Caco-2 (cell line): ENCODE data around the gene PRTN3. TPM values are rescaled to one million over a fixed set of nuclear protein-coding genes. Genes with fewer than 3 reads are reported as not detected.

Source experiments
- BruUV-seq: library from RNA; stranded (reverse); fragments of 400-500 nt; replicated peaks from 2 replicates; lab custom pipeline; 2021; lab: Mats Ljungman, UMichigan
- CTCF ChIA-PET: fragments of 300-600 bp; sonication (Branson Sonifier 250); formaldehyde crosslinking; loops from one replicate; lab custom pipeline; 2022; ENCODE audit warnings: antibody characterized with exemption; lab: Charles Lee
- POLR2A ChIA-PET: fragments of 300-600 bp; sonication (Branson Sonifier 250); formaldehyde crosslinking; loops from one replicate; lab custom pipeline; 2022; ENCODE audit warnings: antibody characterized with exemption; lab: Charles Lee
- DNase-seq, 2 experiments: peaks; one replicate each; pipeline versions ENCODE4 v3.0.0 to v3.0.0-alpha.2; 2020 to 2022
- H3K27me3 ChIP-seq: replicated peaks from 2 replicates; pipeline ENCODE4 v1.6.0; 2011; ENCODE audit warnings: low read length; ENCODE audit not compliant: control insufficient read depth, insufficient read depth
- H3K36me3 ChIP-seq: 2 replicates; pipeline ENCODE4 v1.5.1; 2011; ENCODE audit warnings: low read length; ENCODE audit not compliant: control insufficient read depth, insufficient read depth
- H3K4me1 ChIP-seq: fragments of 250-450 bp; sonication (Bioruptor Pico); 2 replicates; pipeline ENCODE4 v1.5.1; 2020; ENCODE audit warnings: mild to moderate bottlenecking
- H3K4me3 ChIP-seq: 2 replicates; pipeline ENCODE4 v1.5.1; 2011; ENCODE audit warnings: low read depth, mild to moderate bottlenecking, control low read depth, low read length
- H3K9me3 ChIP-seq: fragments of 250-450 bp; sonication (Bioruptor Pico); 2 replicates; pipeline ENCODE4 v1.5.1; 2020; ENCODE audit warnings: mild to moderate bottlenecking, moderate library complexity
- H3K27ac Mint-ChIP-seq: one replicate; pipeline ENCODE4 v1.8.0; 2022; ENCODE audit warnings: mixed read lengths; ENCODE audit not compliant: unreplicated experiment
- H3K27me3 Mint-ChIP-seq: one replicate; pipeline ENCODE4 v1.8.0; 2022; ENCODE audit warnings: mixed read lengths; ENCODE audit not compliant: insufficient read depth, unreplicated experiment
- H3K36me3 Mint-ChIP-seq: one replicate; pipeline ENCODE4 v1.8.0; 2022; ENCODE audit warnings: mild to moderate bottlenecking, mixed read lengths; ENCODE audit not compliant: insufficient read depth, unreplicated experiment
- H3K4me1 Mint-ChIP-seq: one replicate; pipeline ENCODE4 v1.8.0; 2022; ENCODE audit warnings: low read depth, mixed read lengths; ENCODE audit not compliant: unreplicated experiment
- H3K4me3 Mint-ChIP-seq: one replicate; pipeline ENCODE4 v1.8.0; 2022; ENCODE audit warnings: mild to moderate bottlenecking, moderate library complexity, mixed read lengths; ENCODE audit not compliant: unreplicated experiment
- H3K9me3 Mint-ChIP-seq: one replicate; pipeline ENCODE4 v1.8.0; 2022; ENCODE audit warnings: mixed read lengths; ENCODE audit not compliant: unreplicated experiment
- intact Hi-C: fragments of 100-400 bp; cut with micrococcal nuclease; formaldehyde crosslinking; loops from one replicate; pipeline ENCODE4 v1.10.0; 2022; ENCODE audit not compliant: unreplicated experiment
- total RNA-seq: library from RNA; stranded (reverse); gene quantifications from 2 replicates; pipeline ENCODE4 v1.2.3, GENCODE V29; 2022
- TF ChIP-seq, protein P1 (sequence below), 2 experiments: fragments of 200-600 bp in 1 of 2; IDR thresholded peaks; 1 replicate in 1 of 2; 2 replicates in 1 of 2; pipeline versions ENCODE4 v1.5.1 to v1.8.0; 2011 to 2022; ENCODE audit warnings: antibody characterized with exemption in 1 of 2, control low read depth in 1 of 2, inconsistent platforms in 1 of 2, low read depth in 1 of 2, low read length in 1 of 2, mild to moderate bottlenecking in 1 of 2, moderate library complexity in 1 of 2; ENCODE audit not compliant: insufficient read depth in 1 of 2, severe bottlenecking in 1 of 2, unreplicated experiment in 1 of 2

PRTN3 gene
- total RNA-seq, 1 experiment from 2014 or later: 0.29 TPM

DNA sequence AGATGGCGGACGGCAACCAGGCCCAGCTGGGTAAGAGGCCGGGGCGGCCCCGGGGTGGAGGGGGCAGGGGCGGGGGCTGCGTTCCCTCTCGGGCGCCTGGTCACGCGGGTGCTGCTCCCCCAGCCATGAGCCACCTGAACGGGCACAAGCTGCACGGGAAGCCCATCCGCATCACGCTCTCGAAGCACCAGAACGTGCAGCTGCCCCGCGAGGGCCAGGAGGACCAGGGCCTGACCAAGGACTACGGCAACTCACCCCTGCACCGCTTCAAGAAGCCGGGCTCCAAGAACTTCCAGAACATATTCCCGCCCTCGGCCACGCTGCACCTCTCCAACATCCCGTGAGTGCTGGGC, 32.4 kb upstream of the PRTN3 start:
- Histone ChIP-seq H3K4me1 (no peaks in the 10 kb centered on the region), H3K36me3 (peaks cover 12% of the 10 kb centered on the region), H3K9me3 (no peaks in the 10 kb centered on the region), H3K27me3 (no peaks in the 10 kb centered on the region), H3K4me3 (no peak overlapping the region)
- TF ChIP-seq, protein P1, sequence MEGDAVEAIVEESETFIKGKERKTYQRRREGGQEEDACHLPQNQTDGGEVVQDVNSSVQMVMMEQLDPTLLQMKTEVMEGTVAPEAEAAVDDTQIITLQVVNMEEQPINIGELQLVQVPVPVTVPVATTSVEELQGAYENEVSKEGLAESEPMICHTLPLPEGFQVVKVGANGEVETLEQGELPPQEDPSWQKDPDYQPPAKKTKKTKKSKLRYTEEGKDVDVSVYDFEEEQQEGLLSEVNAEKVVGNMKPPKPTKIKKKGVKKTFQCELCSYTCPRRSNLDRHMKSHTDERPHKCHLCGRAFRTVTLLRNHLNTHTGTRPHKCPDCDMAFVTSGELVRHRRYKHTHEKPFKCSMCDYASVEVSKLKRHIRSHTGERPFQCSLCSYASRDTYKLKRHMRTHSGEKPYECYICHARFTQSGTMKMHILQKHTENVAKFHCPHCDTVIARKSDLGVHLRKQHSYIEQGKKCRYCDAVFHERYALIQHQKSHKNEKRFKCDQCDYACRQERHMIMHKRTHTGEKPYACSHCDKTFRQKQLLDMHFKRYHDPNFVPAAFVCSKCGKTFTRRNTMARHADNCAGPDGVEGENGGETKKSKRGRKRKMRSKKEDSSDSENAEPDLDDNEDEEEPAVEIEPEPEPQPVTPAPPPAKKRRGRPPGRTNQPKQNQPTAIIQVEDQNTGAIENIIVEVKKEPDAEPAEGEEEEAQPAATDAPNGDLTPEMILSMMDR (IDR thresholded peaks at IDR 0.05; ENCODE audit: insufficient read depth in 1 of 2, low read depth in 1 of 2, low read length in 1 of 2, severe bottlenecking in 1 of 2, unreplicated experiment in 1 of 2): no peak
- ChIA-PET POLR2A (interaction anchor here (0.6 kb wide), 1 partner anchor 266 kb away, joined by 5 read pairs; no protein-coding TSS in a partner anchor), CTCF (no interaction called here)
- no peaks in the 10 kb centered on the region for H3K9me3 Mint-ChIP-seq
- no peak for DNase-seq
- no peaks in the 10 kb centered on the region for H3K27me3 Mint-ChIP-seq
- H3K4me3 Mint-ChIP-seq: no peak overlapping the region
- intact Hi-C loops: no loop called here
- BruUV-seq: no TSS peak
- no peaks in the 10 kb centered on the region for H3K4me1 Mint-ChIP-seq
- no peak overlapping the region for H3K27ac Mint-ChIP-seq
- peaks cover 90% of the 10 kb centered on the region for H3K36me3 Mint-ChIP-seq

DNA sequence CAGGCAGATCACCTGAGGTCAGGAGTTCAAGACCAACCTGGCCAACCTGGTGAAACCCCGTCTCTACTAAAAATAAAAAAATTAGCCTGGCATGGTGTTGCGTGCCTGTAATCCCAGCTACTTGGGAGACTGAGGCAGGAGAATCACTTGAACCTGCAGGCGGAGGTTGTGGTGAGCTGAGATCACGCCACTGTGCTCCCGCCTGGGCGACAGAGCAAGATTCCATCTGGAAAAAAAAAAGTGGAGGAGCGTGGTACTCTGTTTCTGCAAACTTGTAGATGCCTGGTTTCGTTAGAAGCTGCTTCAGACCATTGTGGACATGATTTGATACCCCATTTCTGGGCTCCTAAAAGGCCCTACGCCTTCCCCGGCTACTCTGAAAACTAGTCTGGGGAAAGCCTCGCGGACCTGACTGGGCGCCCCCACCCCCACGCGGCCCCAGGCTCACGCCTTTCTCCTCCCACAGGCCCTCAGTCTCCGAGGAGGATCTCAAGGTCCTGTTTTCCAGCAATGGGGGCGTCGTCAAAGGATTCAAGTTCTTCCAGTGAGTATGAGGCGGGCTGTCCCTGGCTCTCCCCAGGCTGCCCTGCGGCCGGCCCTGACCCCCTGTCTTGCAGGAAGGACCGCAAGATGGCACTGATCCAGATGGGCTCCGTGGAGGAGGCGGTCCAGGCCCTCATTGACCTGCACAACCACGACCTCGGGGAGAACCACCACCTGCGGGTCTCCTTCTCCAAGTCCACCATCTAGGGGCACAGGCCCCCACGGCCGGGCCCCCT, 30.5 kb upstream of the PRTN3 start:
- POLR2A ChIA-PET: interaction anchor here (0.6 kb wide), 1 partner anchor 174 kb away, joined by 3 read pairs; the partner anchor contains the start of gene WDR18
- no peak overlapping the region for H3K4me3 ChIP-seq
- TF ChIP-seq, protein P1 (IDR thresholded peaks at IDR 0.05; ENCODE audit: insufficient read depth in 1 of 2, low read depth in 1 of 2, low read length in 1 of 2, severe bottlenecking in 1 of 2, unreplicated experiment in 1 of 2): no peak
- CTCF ChIA-PET: no interaction called here
- no peak for DNase-seq
- H3K36me3 ChIP-seq: peaks cover 8% of the 10 kb centered on the region
- Mint-ChIP-seq H3K36me3 (peaks cover 91% of the 10 kb centered on the region), H3K27ac (no peak overlapping the region), H3K4me1 (no peaks in the 10 kb centered on the region), H3K9me3 (no peaks in the 10 kb centered on the region), H3K4me3 (no peak overlapping the region), H3K27me3 (no peaks in the 10 kb centered on the region)
- BruUV-seq: no TSS peak
- no peaks in the 10 kb centered on the region for H3K9me3 ChIP-seq
- intact Hi-C loops: no loop called here
- no peaks in the 10 kb centered on the region for H3K4me1 ChIP-seq
- H3K27me3 ChIP-seq: no peaks in the 10 kb centered on the region

DNA sequence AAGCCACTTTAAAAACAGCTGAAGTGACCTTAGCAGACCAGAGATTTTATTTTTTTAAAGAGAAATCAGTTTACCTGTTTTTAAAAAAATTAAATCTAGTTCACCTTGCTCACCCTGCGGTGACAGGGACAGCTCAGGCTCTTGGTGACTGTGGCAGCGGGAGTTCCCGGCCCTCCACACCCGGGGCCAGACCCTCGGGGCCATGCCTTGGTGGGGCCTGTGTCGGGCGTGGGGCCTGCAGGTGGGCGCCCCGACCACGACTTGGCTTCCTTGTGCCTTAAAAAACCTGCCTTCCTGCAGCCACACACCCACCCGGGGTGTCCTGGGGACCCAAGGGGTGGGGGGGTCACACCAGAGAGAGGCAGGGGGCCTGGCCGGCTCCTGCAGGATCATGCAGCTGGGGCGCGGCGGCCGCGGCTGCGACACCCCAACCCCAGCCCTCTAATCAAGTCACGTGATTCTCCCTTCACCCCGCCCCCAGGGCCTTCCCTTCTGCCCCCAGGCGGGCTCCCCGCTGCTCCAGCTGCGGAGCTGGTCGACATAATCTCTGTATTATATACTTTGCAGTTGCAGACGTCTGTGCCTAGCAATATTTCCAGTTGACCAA, 29.8 kb upstream of the PRTN3 start:
- H3K4me1 ChIP-seq: no peaks in the 10 kb centered on the region
- peak overlapping the region; percentile 39 for H3K27ac Mint-ChIP-seq
- intact Hi-C loops: no loop called here
- CTCF ChIA-PET: no interaction called here
- no TSS peak for BruUV-seq
- no peaks in the 10 kb centered on the region for H3K27me3 ChIP-seq
- TF ChIP-seq, protein P1 (IDR thresholded peaks at IDR 0.05; ENCODE audit: insufficient read depth in 1 of 2, low read depth in 1 of 2, low read length in 1 of 2, severe bottlenecking in 1 of 2, unreplicated experiment in 1 of 2): no peak
- POLR2A ChIA-PET: no interaction called here
- H3K4me1 Mint-ChIP-seq: no peaks in the 10 kb centered on the region
- peaks cover 2% of the 10 kb centered on the region for H3K9me3 Mint-ChIP-seq
- H3K36me3 ChIP-seq: peaks cover 8% of the 10 kb centered on the region
- no peak overlapping the region for H3K4me3 ChIP-seq
- H3K27me3 Mint-ChIP-seq: no peaks in the 10 kb centered on the region
- H3K4me3 Mint-ChIP-seq: no peak overlapping the region
- no peak for DNase-seq
- no peaks in the 10 kb centered on the region for H3K9me3 ChIP-seq
- H3K36me3 Mint-ChIP-seq: peaks cover 91% of the 10 kb centered on the region
